Measurements from ENCODE around the gene ATG7. TPM values are rescaled to one million over a fixed set of nuclear protein-coding genes. Genes with fewer than 3 reads are reported as not detected.

Gene ATG7
- total RNA-seq, 2 experiments from 2014 or later: 21.7 to 28.4 TPM

GRCh38 chr3:11606865-11607440 is 334.8 kb downstream of the ATG7 start:
- peak overlapping the region; percentile 13 for H3K27ac ChIP-seq (ENCODE audit: low read depth, low read length, poor library complexity, severe bottlenecking)
- no peaks in the 10 kb centered on the region for H3K9me2 ChIP-seq (ENCODE audit: insufficient read depth, low read length)
- no peak overlapping the region for H3K4me3 ChIP-seq (ENCODE audit: low read depth, low read length, poor library complexity, severe bottlenecking)
- H3K36me3 ChIP-seq (ENCODE audit: insufficient read depth, low read length): peaks cover 12% of the 10 kb centered on the region; the same call in 1 of the 2 replicates
- H3K79me2 ChIP-seq (ENCODE audit: insufficient read depth, low read depth, low read length): peaks cover 84% of the 10 kb centered on the region
- 0 out of 2 replicates have a peak, but pooled peaks cover 6% of the 10 kb centered on the region for H4K20me1 ChIP-seq (ENCODE audit: insufficient read depth, low read length)
- ChIA-PET POLR2A (interaction anchor here (0.7 to 2.1 kb wide), 8 partner anchors 8 to 232 kb away, joined by 3 to 7 read pairs (median 4); no protein-coding TSS in a partner anchor), CTCF (ENCODE audit: unreplicated experiment) (interaction anchor here (0.6 kb wide), 1 partner anchor 45 kb away, joined by 3 read pairs; no protein-coding TSS in a partner anchor)
- no peaks in the 10 kb centered on the region for H3K9me3 ChIP-seq (ENCODE audit: low read length)
- TF ChIP-seq EZH2phosphoT487 (IDR thresholded peaks at IDR 0.05; ENCODE audit: borderline replicate concordance, low read depth, low read length) (no peak), CTCF (conservative IDR thresholded peaks at IDR 0.05; ENCODE audit: low read length) (0 out of 2 replicates have a peak, but pooled peaks have one; percentile 4)
- no peak overlapping the region for H2AFZ ChIP-seq (ENCODE audit: low read length)
- H3K4me1 ChIP-seq (ENCODE audit: insufficient read depth, low read length, poor library complexity, severe bottlenecking): peaks cover 67% of the 10 kb centered on the region
- intact Hi-C loops (cut with micrococcal nuclease; ENCODE audit: unreplicated experiment): no loop called here
- no peak overlapping the region for H3K4me2 ChIP-seq (ENCODE audit: low read length)
- BruUV-seq (replicated peaks): no TSS peak
- no peak for DNase-seq (ENCODE audit: low spot score)

Small RNA genes within 50 kb of the gene (small RNA-seq; reads per million reads assigned to genes)
- not detected for gene AC022001.1
- gene AC026185.1: not detected
- not detected for gene AC083855.1

Other genes starting within 250 kb of the ATG7 start
- not detected in 2 replicates for gene HRH1, start 117.9 kb upstream of the ATG7 start, total RNA-seq (2014; rRNA removed; shearing (Covaris generic))
- not detected in 2 replicates for gene HRH1, start 117.9 kb upstream of the ATG7 start, total RNA-seq (2022)

Measured in OCI-LY7 (cell line).